Limb (tissue), 2 donors: ENCODE results near the gene PCNX1.

Experiments
- DNase-seq, 2 donors: peaks; one replicate each; pipeline ENCODE4 v3.0.0-alpha.2; 2016; ENCODE audit errors: extremely low spot score in 2 of 2

Gene PCNX1

DNA sequence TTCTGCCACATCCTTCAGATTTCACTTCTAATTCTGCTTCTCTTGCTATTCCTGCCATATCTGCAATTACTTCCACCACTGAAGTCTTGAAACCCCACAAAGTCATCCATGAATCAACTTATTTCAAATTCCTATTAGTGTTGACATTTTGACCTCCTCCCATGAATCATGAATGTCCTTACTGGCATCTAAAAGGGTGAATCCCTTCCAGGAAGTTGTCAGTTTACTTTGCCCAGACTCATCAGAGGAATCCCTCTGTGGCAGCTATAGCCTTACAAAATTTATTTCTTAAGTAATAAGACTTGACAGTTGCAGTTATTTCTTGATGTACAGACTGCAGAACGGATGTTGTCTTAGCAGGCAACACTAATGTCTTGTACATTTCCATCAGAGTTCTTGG is 162.9 kb downstream of the PCNX1 start:
- DNase-seq: no peak

DNA sequence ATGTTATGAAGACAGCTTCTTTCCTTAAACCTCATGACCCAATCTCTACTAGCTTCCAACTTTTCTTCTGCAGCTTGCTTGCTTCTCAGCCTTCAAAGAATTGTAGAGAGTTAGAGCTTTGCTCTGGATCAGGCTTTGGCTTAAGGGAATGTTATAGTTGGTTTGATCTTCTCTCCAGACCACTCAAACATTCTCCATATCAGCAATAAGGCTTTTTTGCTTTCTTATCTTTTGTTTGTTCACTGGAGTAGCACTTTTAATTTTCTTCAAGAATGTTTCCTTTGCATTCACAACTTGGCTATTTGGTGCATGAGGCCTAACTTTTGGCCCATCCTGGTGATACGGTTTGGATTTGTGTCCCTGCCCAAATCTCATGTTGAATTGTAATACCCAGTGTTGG is 163.8 kb downstream of the PCNX1 start:
- DNase-seq: no peak

DNA sequence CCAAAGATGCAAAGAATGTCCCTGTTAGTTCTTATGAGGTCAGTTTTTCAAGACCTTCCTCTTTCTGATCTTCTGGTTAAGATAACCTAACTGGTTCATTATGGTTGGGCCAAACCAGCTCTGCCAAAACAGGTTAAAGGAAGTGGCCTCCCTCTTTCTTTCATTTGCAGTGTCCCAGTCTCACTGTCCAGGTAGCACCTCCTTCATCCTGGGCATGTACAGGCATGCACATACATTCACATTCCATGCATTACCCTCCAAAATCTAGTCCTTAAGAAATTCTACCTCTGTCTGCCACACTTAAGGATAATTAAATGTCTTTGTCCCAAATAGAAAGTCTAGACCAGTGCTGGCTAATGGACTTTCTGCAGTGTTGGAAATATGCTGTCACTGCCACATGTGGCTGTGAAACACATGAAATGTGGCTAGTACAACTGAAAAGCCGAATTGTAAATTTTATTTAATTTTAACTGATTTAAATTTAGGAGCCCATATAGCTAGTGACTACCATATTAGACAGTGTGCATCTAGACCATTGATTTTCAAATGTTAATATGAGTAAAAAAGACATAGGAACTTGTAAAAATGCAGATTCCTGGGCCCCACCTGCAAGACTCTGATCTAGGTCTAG is 169.3 kb downstream of the PCNX1 start:
- no peak for DNase-seq

DNA sequence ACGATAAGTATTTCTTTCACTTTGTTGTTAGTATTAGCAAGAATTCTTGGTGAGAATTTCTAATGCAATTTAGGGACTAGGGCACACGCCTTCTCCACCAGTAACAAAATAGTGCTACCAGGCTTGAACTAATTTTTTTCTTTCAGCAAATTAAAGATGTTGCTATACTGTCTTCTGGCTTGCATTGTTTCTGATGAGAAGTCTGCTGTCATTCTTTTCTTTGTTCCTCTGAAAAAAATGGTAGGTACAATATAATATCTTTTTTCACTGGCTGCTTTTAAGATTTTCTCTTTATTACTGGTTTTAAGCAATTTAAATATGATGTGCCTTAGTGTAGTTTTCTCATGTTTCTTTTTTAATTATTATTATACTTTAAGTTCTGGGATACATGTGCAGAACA is 171.2 kb downstream of the PCNX1 start:
- DNase-seq: no peak

DNA sequence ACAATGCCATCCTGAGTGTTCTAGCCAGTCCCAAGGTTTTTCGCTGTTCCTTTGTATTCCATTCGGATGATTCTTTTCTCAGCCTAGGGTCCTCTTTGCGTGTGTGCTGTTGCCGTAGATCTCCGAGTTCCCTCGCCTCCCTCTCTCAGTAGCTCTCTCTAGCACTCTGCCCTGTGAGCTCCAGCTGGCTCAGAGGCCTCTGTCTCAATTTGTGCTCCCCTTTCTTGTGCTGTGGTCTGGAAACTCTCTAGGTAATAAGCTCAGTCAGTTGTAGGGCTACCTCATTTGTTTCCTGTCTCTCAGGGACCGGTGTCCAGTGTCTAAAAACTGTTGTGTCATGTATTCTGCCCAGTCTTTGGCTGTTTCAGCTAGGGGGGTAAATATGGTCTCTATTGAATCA is 179.3 kb downstream of the PCNX1 start:
- DNase-seq: no peak

DNA sequence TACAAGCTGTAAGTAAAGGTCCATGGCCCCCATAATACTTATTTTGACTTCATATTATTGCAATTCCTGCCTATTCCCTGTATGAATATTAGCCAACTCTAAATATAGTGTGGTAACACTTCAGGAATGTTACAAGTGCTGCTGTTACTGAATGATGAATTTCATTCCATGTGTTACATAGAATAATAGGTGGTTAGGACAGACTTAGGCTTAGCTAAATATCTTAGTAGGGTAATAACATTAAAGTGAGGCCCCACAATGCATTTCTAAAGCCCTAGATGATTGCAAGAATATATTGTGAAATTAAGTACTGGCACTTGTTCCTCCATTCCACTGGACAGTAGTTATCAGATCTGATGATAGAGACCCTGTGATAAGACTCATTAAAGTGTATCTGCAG is 182.7 kb downstream of the PCNX1 start:
- no peak for DNase-seq

DNA sequence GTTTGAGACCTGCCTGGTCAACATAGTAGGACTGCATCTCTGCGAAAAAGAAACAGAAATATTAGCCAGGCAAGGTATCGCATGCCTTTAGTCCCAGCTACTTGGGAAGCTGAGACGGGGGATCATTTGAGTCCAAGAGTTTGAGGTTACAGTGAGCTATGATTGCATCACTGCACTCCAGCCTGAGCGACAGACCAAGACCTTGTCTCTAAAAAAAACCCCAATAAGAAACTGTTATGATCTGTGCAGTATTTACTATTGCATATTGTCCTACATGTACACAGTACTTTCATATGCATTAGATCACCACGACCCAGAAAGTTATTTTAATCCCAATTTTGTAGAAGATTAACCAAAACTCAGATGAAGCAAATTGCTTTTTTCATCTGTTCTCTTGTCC is 187.5 kb downstream of the PCNX1 start:
- no peak for DNase-seq

DNA sequence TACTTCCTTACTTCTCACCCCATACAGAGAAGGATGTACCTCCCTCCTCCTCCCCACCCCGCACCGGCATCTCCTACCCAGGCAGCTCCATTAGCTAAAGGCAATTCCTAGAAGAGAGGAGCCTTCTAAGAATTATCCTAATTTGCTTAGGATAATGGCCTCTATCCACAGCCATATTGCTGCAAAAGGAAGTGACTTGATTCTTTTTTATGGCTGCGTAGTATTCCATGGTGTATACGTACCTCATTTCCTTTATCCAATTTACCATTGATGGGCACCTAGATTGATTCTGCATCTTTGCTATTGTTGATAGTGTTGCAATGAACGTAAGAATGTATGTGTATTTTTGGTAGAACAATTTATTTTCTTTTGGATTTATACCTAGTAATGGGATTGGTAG is 189.7 kb downstream of the PCNX1 start:
- DNase-seq: no peak

DNA sequence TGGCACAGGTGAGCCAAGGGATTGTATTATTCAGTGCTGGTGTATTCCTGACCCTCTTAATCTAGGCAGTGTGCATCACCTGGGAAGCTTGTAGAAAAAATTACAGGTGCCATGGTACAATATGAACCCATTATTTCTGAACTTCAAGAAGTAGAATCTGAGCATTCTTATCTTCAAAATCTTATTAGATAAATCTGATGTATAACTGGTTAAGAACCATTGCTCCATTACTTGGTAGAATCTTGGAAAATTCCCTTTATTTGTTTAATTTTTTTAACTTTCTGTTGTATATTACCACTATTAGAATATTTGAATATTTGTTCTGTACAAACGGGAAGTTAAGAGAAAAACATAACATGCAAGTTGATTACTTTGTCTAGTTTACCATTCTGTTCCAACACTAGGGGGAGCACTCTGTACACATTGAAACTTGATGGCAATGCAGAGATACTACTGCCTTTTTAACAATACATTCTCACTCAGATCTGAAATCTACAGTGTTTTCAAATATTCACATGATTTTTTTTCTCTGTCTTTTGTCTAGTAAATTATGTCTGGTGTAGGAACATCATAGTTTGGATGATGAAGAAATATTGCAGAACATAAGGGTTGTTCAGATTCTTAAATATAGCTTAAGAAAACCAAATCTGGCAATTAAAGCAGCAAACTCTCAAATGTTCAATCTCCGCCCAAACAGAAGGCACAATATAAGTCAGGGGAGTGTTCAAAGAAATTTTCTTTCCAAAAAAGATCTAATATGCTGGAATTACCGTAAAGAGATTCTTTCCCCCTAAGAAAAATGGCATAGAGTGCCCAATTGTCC is 196.6 kb downstream of the PCNX1 start:
- peak in 1 of 2 donors; percentile 79 for DNase-seq

DNA sequence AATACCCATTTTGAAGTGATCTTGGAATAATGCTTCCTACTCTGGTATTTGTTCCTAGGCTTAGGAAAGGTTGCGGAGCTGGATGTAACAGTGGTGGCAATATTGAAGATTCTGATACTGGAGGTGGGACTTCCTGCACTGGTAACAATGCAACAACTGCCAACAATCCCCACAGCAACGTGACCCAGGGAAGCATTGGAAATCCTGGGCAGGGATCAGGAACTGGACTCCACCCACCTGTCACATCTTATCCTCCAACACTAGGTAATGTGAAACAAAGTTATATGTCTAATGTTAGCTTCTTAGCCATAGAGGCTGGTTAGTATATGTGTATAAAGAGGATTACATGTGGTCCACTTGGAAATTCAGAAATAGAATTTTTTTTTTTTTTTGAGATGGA is 197.9 kb downstream of the PCNX1 start:
- DNase-seq: no peak

DNA sequence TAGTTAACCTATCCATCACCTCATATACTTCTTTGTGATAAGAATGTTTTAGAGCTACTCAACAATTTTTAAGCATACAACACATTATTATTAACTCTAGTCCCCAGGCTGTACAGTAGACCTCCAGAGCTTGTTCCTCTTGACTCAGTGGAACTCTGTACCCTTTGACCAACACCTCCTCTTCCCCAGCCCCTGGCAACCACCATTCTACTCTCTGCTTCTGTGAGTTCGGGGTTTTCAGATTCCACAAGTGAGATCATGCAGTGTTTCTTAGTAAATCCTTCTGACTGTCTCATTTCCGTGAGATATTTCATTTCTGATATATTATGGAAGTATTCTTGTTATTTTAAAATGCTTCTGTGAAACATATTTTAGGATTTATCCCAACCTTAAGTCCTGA is 200.7 kb downstream of the PCNX1 start:
- DNase-seq: no peak

DNA sequence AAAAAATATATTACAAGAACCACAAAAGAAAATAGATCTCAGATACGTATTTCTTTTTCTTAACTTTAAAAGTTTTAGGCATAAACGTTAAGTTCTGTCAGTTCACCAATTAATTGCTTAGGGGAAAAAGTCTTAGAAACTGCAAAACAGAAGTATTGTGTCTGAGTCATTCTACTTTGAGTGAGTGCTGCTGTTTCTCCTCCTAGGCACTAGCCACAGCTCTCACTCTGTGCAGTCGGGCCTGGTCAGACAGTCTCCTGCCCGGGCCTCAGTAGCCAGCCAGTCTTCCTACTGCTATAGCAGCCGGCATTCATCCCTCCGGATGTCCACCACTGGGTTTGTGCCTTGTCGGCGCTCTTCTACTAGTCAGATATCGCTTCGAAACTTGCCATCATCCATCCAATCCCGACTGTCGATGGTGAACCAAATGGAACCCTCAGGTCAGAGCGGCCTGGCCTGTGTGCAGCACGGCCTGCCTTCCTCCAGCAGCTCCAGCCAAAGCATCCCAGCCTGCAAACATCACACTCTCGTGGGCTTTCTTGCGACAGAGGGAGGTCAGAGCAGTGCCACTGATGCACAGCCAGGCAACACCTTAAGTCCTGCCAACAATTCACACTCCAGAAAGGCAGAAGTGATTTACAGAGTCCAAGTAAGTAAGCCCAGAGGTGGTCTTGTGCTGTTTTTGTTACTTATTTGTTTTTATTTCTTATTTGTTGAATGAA is 201.3 kb downstream of the PCNX1 start:
- DNase-seq: no peak

DNA sequence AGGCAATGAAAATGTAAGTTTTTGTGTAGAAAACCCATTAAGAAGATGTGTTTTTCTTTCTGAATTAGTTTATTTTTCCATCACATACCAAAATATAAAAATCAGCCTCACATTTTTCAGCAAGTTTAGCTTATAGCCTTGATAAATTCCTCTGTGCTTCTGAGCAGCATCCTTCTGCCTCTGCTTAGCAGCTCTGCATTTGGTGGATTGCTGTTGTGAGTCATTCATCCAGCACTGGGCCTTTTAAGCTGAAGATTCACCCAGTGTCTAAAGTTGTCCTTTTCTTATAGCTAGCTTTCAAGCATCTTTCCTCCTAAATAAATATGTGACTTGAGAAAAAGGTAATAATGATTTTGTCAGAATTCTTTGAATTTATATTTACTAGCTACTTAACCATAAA is 206.1 kb downstream of the PCNX1 start:
- no peak for DNase-seq

DNA sequence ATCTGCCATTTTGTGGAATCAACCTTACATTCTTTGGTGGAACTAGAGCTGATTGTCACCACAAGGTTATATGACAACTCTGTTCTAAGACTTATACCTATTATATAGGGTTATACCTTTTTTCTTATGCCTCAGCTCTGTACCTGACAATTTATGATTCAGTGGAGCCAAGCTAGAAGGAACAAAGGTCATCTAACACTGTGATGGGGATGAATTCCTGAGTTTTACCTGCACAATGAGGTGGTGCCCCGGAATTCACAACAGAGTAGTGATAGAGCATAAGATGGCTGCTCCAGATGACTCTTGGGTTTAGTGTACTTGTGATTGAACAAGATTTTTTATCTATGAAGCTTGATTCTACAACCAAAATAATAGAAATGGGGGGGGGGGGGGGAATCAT is 207.3 kb downstream of the PCNX1 start:
- no peak for DNase-seq

DNA sequence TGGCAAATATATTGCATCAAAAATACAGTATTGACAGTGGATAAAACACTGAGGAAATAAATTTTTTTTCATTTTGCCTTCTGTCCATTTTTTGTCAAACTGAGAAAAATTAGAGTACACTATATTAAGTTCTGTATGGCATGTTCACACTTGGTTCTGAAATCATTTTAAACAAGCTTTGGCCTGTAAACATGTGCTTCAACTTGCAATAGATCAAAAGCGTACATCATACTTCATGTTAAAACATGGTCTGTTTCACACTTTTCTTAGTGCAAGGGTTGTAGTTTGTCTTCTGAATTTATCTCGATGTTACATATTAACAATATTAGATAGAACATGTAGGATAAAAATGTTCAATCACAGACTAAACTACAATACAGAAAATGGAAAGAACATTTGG is 208.0 kb downstream of the PCNX1 start:
- no peak for DNase-seq

DNA sequence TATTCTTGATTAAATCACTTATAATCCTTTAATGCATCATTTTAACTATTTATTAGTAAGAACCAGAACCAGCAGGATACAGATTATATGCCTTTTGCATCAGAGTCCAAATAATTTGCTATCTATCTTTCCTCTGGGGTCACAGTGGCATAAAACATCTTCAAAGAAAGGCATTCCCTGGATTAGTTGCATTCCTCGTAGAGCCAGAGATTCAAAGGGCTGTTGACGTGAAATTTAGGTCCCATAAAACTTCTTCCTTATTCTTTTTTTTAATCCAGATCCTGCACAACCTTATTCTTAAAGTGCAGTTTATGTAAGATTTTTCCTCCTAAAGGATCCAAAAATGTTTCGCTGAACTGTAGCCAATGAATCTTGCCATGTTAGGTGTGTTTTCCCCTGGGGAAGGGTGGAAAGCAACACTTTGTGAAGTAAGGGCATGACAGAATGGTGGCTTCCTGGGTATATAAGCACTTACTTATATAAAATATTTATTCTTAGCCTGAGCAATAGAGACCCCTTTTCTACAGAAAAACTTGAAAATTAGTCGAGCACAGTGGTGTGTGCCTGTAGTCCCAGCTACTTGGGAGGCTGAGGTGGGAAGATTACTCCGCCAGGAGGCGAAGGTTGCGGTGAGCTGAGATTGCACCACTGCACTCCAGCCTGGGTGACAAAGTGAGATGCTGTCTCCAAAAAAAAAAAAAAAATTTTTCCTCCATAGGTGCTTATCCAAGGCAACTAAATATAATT is 208.7 kb downstream of the PCNX1 start:
- DNase-seq: no peak

DNA sequence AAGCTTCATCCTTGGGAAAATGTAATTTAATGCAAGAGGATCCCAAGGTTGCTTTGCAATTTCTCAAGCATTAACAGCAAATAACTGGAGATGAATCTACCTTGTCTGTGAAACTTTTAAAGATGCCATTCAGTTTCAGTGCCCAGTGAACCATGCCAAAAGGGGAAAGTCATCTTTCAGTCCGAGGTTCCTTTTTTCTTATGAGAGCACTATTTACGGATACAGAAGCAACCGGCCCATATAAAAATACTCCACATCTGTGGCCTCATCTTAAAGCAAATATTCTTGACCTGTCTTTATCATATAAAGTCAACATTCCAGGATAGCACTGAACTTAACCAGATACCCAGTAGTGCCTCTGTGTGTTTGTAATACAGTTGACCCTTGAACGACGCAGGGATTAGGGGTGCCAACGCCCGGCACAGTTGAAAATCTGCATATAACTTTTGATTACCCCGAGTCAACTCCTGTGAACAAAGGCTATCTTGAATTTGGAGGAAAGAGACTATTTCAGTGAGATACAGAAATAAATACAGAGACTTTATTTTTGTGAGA is 209.4 kb downstream of the PCNX1 start:
- no peak for DNase-seq

DNA sequence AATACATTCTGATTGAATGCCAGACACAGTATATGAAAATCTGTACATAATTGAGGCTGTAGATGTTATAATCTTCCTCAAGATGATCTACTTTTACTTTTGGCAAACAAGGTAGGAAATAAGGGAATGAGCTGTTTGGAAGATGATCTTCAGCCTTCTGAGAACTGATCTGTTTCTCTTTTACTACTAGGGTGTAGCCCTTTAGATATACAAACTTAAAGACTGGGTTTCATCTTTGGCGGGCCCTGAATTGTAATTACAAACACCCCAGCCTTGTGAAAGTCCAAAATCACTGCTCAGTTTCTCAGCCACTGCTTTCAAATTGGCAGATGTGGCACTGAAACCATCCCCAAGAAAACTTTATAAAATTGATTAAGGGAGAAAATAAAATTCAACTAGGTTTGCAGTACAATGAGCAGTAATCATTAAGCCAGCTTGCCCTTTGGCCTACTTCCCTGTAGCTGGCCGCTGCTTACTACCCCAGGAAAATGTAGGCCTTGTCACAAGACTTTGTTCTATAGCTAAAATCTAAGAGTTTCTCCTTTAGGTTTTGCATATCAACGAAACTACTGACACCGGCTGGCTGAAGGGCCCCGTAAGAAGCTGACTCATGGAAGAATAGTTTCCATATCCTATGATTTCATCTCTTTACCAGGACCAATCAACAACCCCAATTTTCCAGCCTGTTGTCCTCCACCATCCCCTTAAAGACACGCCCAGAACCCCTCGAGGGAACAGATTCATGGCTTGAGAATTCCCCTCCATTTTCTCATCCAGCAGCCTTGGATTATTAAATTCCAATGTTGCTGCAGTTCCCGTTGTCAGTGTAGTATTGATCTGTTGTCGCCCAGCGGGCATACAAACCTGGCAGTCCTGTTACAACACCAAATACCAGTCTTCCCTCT is 210.8 kb downstream of the PCNX1 start:
- no peak for DNase-seq

DNA sequence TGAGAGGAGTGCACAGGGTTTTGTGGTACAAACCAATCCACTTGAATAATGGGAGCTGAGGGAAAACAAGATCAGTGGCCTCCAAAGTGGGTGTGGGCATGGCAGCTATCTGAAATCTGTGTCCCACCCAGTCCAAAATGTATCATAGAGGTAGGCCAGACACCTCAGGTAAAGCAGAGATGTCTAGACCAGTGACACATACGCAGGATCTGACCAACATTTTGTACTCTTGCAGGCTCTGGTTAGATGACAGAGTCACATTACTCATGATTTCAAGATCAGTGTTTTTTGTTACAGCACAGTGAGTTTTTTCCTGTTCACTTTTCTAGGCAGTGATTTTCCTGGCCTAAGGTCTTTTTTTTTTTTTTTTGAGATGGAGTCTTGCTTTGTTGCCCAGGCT is 211.8 kb downstream of the PCNX1 start:
- no peak for DNase-seq

DNA sequence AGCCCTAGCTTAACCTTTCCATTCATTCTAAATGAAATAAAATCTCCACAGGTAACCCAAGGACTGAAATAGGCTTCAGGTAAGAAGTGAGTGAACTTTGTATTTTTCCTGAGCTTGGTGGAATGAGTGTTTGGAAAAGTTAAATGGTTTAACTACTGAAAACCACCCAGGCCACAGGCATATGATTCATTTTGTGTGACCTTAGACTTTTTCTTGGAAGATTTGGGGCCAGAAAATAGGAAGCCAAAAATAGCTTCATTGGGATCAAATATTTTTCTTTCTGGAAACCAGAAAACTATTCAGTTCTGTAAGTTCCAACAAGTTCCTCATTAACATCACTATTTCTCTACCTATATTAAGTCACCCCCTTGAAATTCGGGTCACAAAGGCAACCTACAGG is 212.6 kb downstream of the PCNX1 start:
- DNase-seq: no peak

DNA sequence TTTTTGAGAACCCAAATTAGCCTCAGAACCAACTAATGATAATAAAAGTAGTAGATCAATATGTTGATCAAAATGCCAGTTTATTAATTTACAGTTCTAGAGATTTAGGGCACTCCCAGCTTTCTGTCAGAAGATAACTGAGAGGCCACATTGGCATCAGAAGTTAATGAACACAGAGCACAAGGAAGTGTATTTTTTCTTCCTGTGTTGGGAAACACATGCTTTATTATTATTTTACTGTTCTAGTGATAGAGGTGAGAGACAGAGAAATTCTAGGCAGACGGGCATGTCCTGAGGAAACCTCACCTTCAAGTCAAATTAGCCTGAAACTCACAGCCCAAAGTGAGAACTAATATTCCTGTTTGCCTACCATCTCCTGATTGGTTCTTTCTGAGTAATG is 213.7 kb downstream of the PCNX1 start:
- no peak for DNase-seq
